Measurements from ENCODE around the gene PRPSAP2. TPM values are rescaled to one million over a fixed set of nuclear protein-coding genes. Genes with fewer than 3 reads are reported as not detected.
A peak's percentile ranks its signal among the peaks of the same experiment; 100 is the strongest.

Gene PRPSAP2
- total and polyA plus RNA-seq, 2 donors (not counting 1 experiment from before 2014, with no cell fraction given) = 27.1 to 58.8 TPM

DNA sequence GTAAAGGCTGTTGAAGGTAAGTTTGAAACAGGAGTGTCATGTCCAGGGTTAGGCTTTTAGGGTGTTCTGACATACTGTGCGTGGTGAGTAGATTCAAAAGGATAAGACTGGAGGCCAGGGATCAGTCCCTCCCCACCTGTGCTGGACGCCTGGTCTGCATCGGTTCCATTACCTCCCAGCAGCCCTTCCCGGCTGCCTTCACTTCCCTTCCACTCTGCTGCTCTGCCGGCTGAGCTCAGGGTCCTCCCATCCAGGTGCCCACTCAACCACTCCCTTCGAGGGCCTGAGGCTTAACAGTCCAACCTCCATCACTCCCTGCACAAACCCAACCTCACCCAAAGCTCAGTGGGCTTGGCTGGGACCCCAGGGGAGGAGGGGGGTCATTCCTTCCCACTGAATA, 89.9 kb downstream of the PRPSAP2 start:
- DNase-seq = no peak
- ChIA-PET CTCF (no interaction called here), POLR2A (no interaction called here)
- Histone ChIP-seq H3K9me3 (ENCODE audit: control extremely low read depth in 1 of 3, control insufficient read depth in 2 of 3, insufficient read depth in 1 of 3, low read length in 2 of 3) (peaks cover 0 to 4% (median 0%) of the 10 kb centered on the region in 3 donors), H3K27ac (ENCODE audit: low read length in 2 of 2) (no peak overlapping the region), H3K79me2 (ENCODE audit: control insufficient read depth, insufficient read depth, low read length) (no peaks in the 10 kb centered on the region), H2AFZ (ENCODE audit: insufficient read depth, low read depth, low read length, poor library complexity, severe bottlenecking) (no peak overlapping the region), H3K4me3 (ENCODE audit: control extremely low read depth in 1 of 5, extremely low read depth in 1 of 5, insufficient read depth in 1 of 5, low read depth in 2 of 5, low read length in 4 of 5) (no peak overlapping the region), H3K27me3 (replicated peaks in 1 of 4; ENCODE audit: control extremely low read depth in 1 of 4, control insufficient read depth in 3 of 4, insufficient read depth in 4 of 4, low read length in 3 of 4) (peaks cover 0 to 16% (median 4%) of the 10 kb centered on the region in 4 experiments), H3K4me1 (ENCODE audit: control insufficient read depth in 2 of 2, insufficient read depth in 2 of 2, low read length in 2 of 2) (peaks cover 11 to 13% of the 10 kb centered on the region in 2 donors), H4K20me1 (ENCODE audit: control insufficient read depth, insufficient read depth, low read length, poor library complexity, severe bottlenecking) (no peaks in the 10 kb centered on the region), H3K4me2 (replicated peaks; ENCODE audit: low read depth, low read length, poor library complexity, severe bottlenecking) (no peak overlapping the region), H3K36me3 (replicated peaks in 1 of 2; ENCODE audit: control extremely low read depth in 1 of 2, control insufficient read depth in 1 of 2, extremely low read depth in 1 of 2, insufficient read depth in 2 of 2, low read length in 1 of 2) (no peaks in the 10 kb centered on the region), H3K9ac (ENCODE audit: low read length) (no peak overlapping the region)
- intact Hi-C loops (cut with micrococcal nuclease) = no loop called here
- no peak overlapping the region for H3K4me3 Mint-ChIP-seq
- H3K27me3 Mint-ChIP-seq = peaks cover 43% of the 10 kb centered on the region
- no peak overlapping the region for H3K27ac Mint-ChIP-seq
- TF ChIP-seq EZH2 (IDR thresholded peaks at IDR 0.05; ENCODE audit: borderline replicate concordance, insufficient read depth, low read depth, low read length, poor library complexity, severe bottlenecking) = no peak
- TF ChIP-seq, protein P1, sequence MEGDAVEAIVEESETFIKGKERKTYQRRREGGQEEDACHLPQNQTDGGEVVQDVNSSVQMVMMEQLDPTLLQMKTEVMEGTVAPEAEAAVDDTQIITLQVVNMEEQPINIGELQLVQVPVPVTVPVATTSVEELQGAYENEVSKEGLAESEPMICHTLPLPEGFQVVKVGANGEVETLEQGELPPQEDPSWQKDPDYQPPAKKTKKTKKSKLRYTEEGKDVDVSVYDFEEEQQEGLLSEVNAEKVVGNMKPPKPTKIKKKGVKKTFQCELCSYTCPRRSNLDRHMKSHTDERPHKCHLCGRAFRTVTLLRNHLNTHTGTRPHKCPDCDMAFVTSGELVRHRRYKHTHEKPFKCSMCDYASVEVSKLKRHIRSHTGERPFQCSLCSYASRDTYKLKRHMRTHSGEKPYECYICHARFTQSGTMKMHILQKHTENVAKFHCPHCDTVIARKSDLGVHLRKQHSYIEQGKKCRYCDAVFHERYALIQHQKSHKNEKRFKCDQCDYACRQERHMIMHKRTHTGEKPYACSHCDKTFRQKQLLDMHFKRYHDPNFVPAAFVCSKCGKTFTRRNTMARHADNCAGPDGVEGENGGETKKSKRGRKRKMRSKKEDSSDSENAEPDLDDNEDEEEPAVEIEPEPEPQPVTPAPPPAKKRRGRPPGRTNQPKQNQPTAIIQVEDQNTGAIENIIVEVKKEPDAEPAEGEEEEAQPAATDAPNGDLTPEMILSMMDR (IDR thresholded peaks at IDR 0.05) = no peak
- peaks cover 17% of the 10 kb centered on the region for H3K4me1 Mint-ChIP-seq
- H3K9me3 Mint-ChIP-seq (ENCODE audit: insufficient read depth) = no peaks in the 10 kb centered on the region
- 100% methylated on average over 5 of the region's 6 CpGs for WGBS (ENCODE audit: insufficient coverage)
- no peak for ATAC-seq (ENCODE audit: low read depth)

DNA sequence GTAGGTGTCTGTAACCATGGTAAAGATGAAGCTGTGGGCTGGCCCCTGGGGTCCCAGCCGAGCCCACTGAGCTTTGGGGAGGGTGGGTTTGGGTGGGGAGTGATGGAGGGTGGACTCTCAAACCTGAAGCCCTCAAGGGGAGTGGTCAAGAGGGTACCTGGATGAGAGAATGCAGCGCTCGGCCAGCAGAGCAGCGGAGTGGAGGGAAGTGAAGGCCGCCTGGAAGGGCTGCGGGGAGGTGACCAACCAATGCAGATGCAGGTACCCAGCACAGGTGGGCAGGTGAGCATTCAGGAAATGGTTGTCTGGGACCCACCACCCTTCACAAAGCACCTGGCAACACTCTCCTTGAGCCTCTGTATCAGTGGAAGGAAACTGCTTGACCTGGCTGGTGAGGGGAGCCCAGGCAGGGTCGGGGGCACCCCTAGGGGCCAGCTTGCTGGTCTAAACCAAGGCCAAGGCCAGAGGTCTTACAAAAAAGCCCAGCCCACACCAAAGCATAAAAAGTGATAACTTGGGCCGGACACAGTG, 90.6 kb downstream of the PRPSAP2 start:
- TF ChIP-seq EZH2 (IDR thresholded peaks at IDR 0.05; ENCODE audit: borderline replicate concordance, insufficient read depth, low read depth, low read length, poor library complexity, severe bottlenecking) = no peak
- TF ChIP-seq, protein P1 (IDR thresholded peaks at IDR 0.05) = no peak
- peak overlapping the region; percentile 50 for H3K27ac Mint-ChIP-seq
- ChIA-PET CTCF (interaction anchor here (1.0 kb wide), 1 partner anchor 12 kb away, joined by 7 read pairs; no protein-coding TSS in a partner anchor), POLR2A (no interaction called here)
- Histone ChIP-seq H3K27me3 (replicated peaks in 1 of 4; ENCODE audit: control extremely low read depth in 1 of 4, control insufficient read depth in 3 of 4, insufficient read depth in 4 of 4, low read length in 3 of 4) (peaks cover 0 to 16% (median 4%) of the 10 kb centered on the region in 4 experiments), H3K9ac (ENCODE audit: low read length) (no peak overlapping the region), H4K20me1 (ENCODE audit: control insufficient read depth, insufficient read depth, low read length, poor library complexity, severe bottlenecking) (no peaks in the 10 kb centered on the region), H3K9me3 (ENCODE audit: control extremely low read depth in 1 of 3, control insufficient read depth in 2 of 3, insufficient read depth in 1 of 3, low read length in 2 of 3) (peaks cover 0 to 4% (median 0%) of the 10 kb centered on the region in 3 donors), H3K4me1 (ENCODE audit: control insufficient read depth in 2 of 2, insufficient read depth in 2 of 2, low read length in 2 of 2) (peaks cover 11 to 13% of the 10 kb centered on the region in 2 donors), H2AFZ (ENCODE audit: insufficient read depth, low read depth, low read length, poor library complexity, severe bottlenecking) (no peak overlapping the region), H3K79me2 (ENCODE audit: control insufficient read depth, insufficient read depth, low read length) (no peaks in the 10 kb centered on the region), H3K4me2 (replicated peaks; ENCODE audit: low read depth, low read length, poor library complexity, severe bottlenecking) (no peak overlapping the region), H3K4me3 (ENCODE audit: control extremely low read depth in 1 of 5, extremely low read depth in 1 of 5, insufficient read depth in 1 of 5, low read depth in 2 of 5, low read length in 4 of 5) (no peak overlapping the region), H3K36me3 (replicated peaks in 1 of 2; ENCODE audit: control extremely low read depth in 1 of 2, control insufficient read depth in 1 of 2, extremely low read depth in 1 of 2, insufficient read depth in 2 of 2, low read length in 1 of 2) (no peaks in the 10 kb centered on the region), H3K27ac (ENCODE audit: low read length in 2 of 2) (no peak overlapping the region)
- intact Hi-C loops (cut with micrococcal nuclease) = no loop called here
- no peak for DNase-seq
- ATAC-seq (ENCODE audit: low read depth) = no peak
- H3K4me1 Mint-ChIP-seq = peaks cover 16% of the 10 kb centered on the region
- no peaks in the 10 kb centered on the region for H3K9me3 Mint-ChIP-seq (ENCODE audit: insufficient read depth)
- peaks cover 43% of the 10 kb centered on the region for H3K27me3 Mint-ChIP-seq
- H3K4me3 Mint-ChIP-seq = no peak overlapping the region
- WGBS (ENCODE audit: insufficient coverage) = 91% methylated on average over 7 of the region's 8 CpGs

All from B cell (primary cell).